ENCODE measurements around the gene TMEM252. TPM values are rescaled to one million over a fixed set of nuclear protein-coding genes. Genes with fewer than 3 reads are reported as not detected.

Gene TMEM252
- total and polyA plus RNA-seq, 12 donors, result 0.03 to 0.51 TPM; not detected in 10

DNA sequence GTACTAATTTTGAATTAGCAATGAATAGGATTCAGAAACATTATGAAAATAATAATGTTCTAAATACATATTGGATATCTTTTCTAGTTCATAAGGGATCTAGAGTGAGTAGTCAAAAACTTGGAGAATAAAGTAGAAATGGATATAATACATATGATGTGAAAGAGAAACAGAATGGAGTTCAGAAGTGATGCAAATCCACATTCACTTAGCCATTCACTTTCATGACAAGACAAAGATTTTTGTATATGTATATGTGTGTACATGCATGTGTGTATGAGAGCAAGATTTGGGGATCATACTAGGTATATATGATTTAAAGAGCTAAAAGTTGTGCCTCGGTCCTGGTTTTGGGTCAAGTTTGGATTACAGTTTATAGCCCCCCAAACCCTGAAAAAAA, 34.1 kb downstream of the TMEM252 start:
- no peak for TF ChIP-seq CTCF (IDR thresholded peaks at IDR 0.05)
- Histone ChIP-seq H3K36me3 (peaks cover 0 to 45% (median 0%) of the 10 kb centered on the region in 9 donors), H3K27me3 (no peaks in the 10 kb centered on the region), H3K4me1 (peaks cover 4 to 72% (median 42%) of the 10 kb centered on the region in 9 donors), H3K4me3 (no peak overlapping the region), H3K27ac (peak overlapping the region in 9 of 10 donors; percentile 24 to 89 (median 61)), H3K9me3 (no peaks in the 10 kb centered on the region)
- ATAC-seq, result no peak
- intact Hi-C loops (cut with DNase I), result loop anchor here in 6 of 10 donors (5.0 to 10.0 kb wide), 4 partner anchors 51 to 152 kb away; partner anchors contain the start of gene PGM5 (in 3 of the 6)
- 92% methylated on average over 1 of the region's 1 CpG for WGBS, 2 donors
- no peak for DNase-seq

DNA sequence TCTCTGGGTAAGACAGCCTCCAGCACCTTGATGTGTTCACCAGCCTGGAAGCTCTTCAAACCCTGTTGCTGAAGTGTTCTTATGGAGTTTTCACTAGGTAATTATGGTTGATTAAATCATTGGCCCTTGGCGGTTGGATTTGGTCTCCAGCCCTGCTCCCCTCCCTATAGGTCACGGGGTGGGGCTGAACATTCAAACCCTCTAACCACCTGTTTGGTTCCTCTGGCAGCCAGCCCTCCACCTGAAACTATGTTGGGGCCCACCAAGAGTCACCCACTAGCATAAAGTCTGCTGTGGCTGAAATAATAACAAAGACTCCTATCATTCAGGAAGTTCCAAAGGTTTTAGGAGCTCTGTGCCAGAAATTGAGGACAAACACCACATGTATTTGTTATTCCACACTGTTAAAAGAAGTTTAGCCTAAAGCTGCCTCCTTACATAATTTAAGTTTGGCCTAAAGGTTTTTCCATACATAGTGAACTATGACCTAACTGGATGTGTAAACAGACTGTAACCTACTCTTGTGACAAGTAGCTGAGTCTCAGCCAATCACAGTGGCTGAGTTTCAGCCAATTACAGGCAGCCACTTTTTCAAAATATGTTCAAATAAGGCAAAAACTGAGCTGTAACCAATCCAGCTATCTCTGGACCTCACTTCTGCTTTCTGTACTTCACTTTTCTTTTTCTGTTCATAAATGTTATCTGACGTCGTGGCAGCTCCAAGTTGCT, 34.8 kb downstream of the TMEM252 start:
- Histone ChIP-seq H3K36me3 (peaks cover 0 to 52% (median 0%) of the 10 kb centered on the region in 9 donors), H3K9me3 (no peaks in the 10 kb centered on the region), H3K27ac (peak overlapping the region in 9 of 10 donors; percentile 24 to 89 (median 61)), H3K27me3 (no peaks in the 10 kb centered on the region), H3K4me3 (no peak overlapping the region), H3K4me1 (peaks cover 9 to 79% (median 49%) of the 10 kb centered on the region in 9 donors)
- ATAC-seq, result peak in 5 of 8 donors; percentile 11 to 34 (median 26)
- no peak for TF ChIP-seq CTCF (IDR thresholded peaks at IDR 0.05)
- DNase-seq, result no peak
- 45 to 51% methylated on average over 4 of the region's 4 CpGs for WGBS, 2 donors
- intact Hi-C loops (cut with DNase I), result loop anchor here in 6 of 10 donors (5.0 to 10.0 kb wide), 4 partner anchors 51 to 151 kb away; partner anchors contain the start of gene PGM5 (in 3 of the 6)

DNA sequence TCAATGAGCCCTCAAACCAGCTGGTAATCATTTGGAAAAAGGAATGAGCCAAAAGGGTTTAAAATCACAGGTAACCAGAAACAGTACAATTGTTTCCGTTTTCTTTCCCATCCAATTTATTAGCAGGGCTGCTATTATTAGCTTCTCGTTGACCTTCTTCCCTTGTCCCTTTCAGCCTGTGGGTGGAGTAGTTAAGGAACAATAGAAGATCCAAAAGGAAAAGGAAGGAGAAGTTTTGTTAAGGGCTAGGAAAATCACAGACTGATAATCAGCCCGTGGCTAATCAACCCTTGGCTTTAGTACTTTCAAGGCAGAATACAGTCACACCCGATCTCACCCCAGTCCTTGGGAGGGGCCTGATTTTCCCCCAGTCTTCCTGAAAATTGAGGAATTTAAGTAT, 38.4 kb downstream of the TMEM252 start:
- Histone ChIP-seq H3K4me3 (no peak overlapping the region), H3K9me3 (no peaks in the 10 kb centered on the region), H3K36me3 (peaks cover 0 to 68% (median 6%) of the 10 kb centered on the region in 9 donors), H3K27ac (peak overlapping the region; percentile 30 to 89 (median 74)), H3K27me3 (no peaks in the 10 kb centered on the region), H3K4me1 (peaks cover 11 to 86% (median 56%) of the 10 kb centered on the region in 9 donors)
- ATAC-seq (peak in 6 of 8 donors; percentile 33 to 62 (median 40)), DNase-seq (no peak)
- intact Hi-C loops (cut with DNase I), result loop anchor here in 4 of 10 donors (5.0 to 10.0 kb wide), 3 partner anchors 40 to 147 kb away; partner anchors contain the start of gene PGM5 (in 3 of the 4)
- WGBS, 2 donors, result 23 to 30% methylated on average over 4 of the region's 4 CpGs
- TF ChIP-seq CTCF (IDR thresholded peaks at IDR 0.05), result peak in 1 of 9 donors; percentile 12

DNA sequence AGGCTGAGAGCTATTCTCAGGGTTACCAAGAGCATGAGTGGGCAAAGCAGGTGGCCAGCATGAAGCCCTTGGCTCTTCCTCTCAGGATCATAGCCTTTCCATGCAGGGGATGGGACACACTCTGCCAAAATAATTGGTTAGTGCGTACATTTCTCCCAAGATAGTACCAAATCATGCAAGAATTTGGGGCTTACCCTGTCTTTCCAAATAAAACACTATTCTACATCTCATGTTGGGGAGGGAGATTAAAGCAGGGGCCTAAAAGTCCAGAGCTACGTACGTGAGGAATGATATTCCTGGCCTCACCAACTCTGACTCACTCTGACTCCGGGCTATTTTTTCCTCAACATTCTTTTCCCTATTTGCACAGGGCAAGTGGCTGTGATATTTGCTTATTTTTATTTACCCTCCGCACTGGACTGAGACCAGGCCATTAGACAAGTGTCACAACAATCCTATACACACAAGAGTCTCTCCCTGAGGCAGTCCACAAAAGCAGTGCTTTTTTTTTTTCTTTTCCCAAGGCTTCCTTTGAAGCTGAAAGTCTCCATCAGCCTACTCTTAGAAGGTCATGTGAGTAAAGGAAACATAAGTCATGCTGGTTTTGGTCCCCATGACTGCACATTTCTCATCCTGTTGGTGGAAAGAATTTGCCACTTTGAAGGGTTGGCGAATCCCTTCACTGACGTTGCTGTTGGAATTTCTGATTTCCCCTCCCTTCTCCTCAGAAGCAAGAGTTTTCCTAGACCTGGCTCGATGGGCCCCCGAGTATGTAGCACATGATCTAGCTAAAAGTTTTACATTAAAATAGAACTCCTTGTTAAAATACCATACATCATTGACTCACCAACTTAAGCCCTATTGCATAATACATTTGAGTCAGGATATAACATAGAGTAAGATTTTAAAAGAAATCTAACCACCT, 40.0 kb downstream of the TMEM252 start:
- no peak for TF ChIP-seq CTCF (IDR thresholded peaks at IDR 0.05)
- peak overlapping the region; percentile 50 to 89 (median 78) for H3K27ac ChIP-seq
- H3K4me1 ChIP-seq, result peaks cover 7 to 86% (median 59%) of the 10 kb centered on the region in 9 donors
- no peak for DNase-seq
- H3K4me3 ChIP-seq, result no peak overlapping the region
- no peaks in the 10 kb centered on the region for H3K27me3 ChIP-seq
- intact Hi-C loops (cut with DNase I), result loop anchor here in 4 of 10 donors (5.0 to 10.0 kb wide), 3 partner anchors 38 to 146 kb away; partner anchors contain the start of gene PGM5 (in 3 of the 4)
- peak; percentile 75 to 90 (median 82) for ATAC-seq
- WGBS, 2 donors, result 52 to 58% methylated on average over 9 of the region's 9 CpGs
- H3K9me3 ChIP-seq, result no peaks in the 10 kb centered on the region
- H3K36me3 ChIP-seq, result peaks cover 0 to 68% (median 6%) of the 10 kb centered on the region in 9 donors
